Measurements from ENCODE around the gene OR12D1.

Gene OR12D1

DNA sequence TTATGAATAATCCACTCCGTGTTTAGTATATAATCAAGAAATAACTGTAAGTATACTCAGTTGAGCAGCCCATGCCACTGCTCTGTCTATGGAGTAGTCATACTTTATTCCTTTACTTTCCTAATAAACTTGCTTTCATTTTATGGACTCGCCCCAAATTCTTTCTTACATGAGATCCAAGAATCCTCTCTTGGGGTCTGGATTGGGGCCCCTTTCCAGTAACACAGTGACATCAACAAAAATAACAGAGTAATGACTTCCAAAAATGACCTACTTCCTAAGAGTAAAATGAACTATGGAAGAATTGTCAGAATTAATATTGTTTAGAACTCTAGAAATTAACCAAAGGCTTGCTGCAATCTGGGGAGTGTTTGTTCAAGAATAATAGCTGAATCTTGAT is 51.1 kb downstream of the OR12D1 start:
- DNase-seq (ENCODE audit: low spot score): no peak

DNA sequence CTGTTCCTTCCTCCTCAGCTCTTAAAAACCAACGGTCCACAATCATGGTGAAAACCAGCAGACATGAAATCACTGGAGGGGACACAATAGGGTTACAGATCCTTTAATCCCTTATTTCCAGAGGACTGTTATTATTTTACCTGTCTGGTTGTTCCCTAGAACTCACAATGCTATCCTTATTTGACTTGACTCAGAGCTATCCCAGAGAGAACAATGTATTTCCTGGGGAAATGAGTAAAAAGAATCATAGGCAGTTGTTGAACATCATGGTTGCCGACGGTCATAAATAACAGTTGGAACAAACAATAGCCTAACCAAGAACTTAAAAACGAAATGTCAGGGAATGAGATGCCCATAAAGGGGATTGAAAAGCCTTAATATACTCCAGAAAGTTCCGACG is 51.5 kb downstream of the OR12D1 start:
- no peak for DNase-seq (ENCODE audit: low spot score)
